PC-3 (cell line): ENCODE measurements around the gene BBOX1. TPM values are rescaled to one million over a fixed set of nuclear protein-coding genes. Genes with fewer than 3 reads are reported as not detected.

ENCODE experiments used
- ATAC-seq: fragments of 200-7000 bp; cut with Tn5 transposase; 2 replicates; pipeline ENCODE4 v1.9.1; 2020; ENCODE audit warnings: mild to moderate bottlenecking, moderate library complexity
- BruUV-seq: library from RNA; stranded (reverse); fragments of 400-500 nt; replicated peaks from 2 replicates; lab custom pipeline; 2021; lab: Mats Ljungman, UMichigan
- CTCF ChIA-PET: fragments of 300-600 bp; sonication (Branson Sonifier 250); formaldehyde crosslinking; loops from one replicate; lab custom pipeline; 2022; ENCODE audit warnings: antibody characterized with exemption; lab: Charles Lee
- POLR2A ChIA-PET: fragments of 300-600 bp; sonication (Branson Sonifier 250); formaldehyde crosslinking; loops from one replicate; lab custom pipeline; 2022; ENCODE audit warnings: antibody characterized with exemption; ENCODE audit not compliant: unreplicated experiment; lab: Charles Lee
- DNase-seq: peaks from one replicate; pipeline ENCODE4 v3.0.0-alpha.2; 2015
- H2AFZ ChIP-seq: fragments of 300-600 bp; sonication (generic); 2 replicates; pipeline ENCODE4 v1.6.0; 2016; ENCODE audit warnings: antibody characterized with exemption, low read length
- H3F3A ChIP-seq: fragments of 300-600 bp; sonication (generic); one replicate; pipeline ENCODE4 v1.6.0; 2017; ENCODE audit warnings: antibody characterized with exemption, low read length, control low read depth, mild to moderate bottlenecking; ENCODE audit not compliant: unreplicated experiment
- H3K27ac ChIP-seq: fragments of 300-600 bp; sonication (generic); 2 replicates; pipeline ENCODE4 v1.5.1; 2016; ENCODE audit warnings: mild to moderate bottlenecking, low read length
- H3K27me3 ChIP-seq: fragments of 300-600 bp; sonication (generic); 2 replicates; pipeline ENCODE4 v1.6.1; 2016; ENCODE audit warnings: low read length, mixed read lengths
- H3K36me3 ChIP-seq: fragments of 300-600 bp; sonication (generic); 2 replicates; pipeline ENCODE4 v1.6.1; 2016; ENCODE audit warnings: low read depth, mixed run types, low read length, mixed read lengths
- H3K4me1 ChIP-seq: fragments of 300-600 bp; sonication (generic); 2 replicates; pipeline ENCODE4 v1.5.1; 2016; ENCODE audit warnings: low read length; ENCODE audit not compliant: insufficient read depth
- H3K4me2 ChIP-seq: fragments of 300-600 bp; sonication (generic); 2 replicates; pipeline ENCODE4 v1.6.0; 2016; ENCODE audit warnings: low read length
- H3K4me3 ChIP-seq: fragments of 300-600 bp; sonication (generic); 2 replicates; pipeline ENCODE4 v1.5.1; 2016; ENCODE audit warnings: mild to moderate bottlenecking, low read length, mixed read lengths
- H3K79me2 ChIP-seq: fragments of 300-600 bp; sonication (generic); 2 replicates; pipeline ENCODE4 v1.6.1; 2017; ENCODE audit warnings: low read length, mixed read lengths
- H3K9ac ChIP-seq: fragments of 300-600 bp; sonication (generic); 2 replicates; pipeline ENCODE4 v1.6.0; 2016; ENCODE audit warnings: mild to moderate bottlenecking, low read length
- H3K9me2 ChIP-seq: fragments of 300-600 bp; sonication (generic); replicated peaks from 2 replicates; pipeline ENCODE4 v1.6.1; 2016; ENCODE audit warnings: mixed run types, low read length, mixed read lengths
- H3K9me3 ChIP-seq: fragments of 300-600 bp; sonication (generic); 2 replicates; pipeline ENCODE4 v1.6.1; 2016; ENCODE audit warnings: low read length, mixed read lengths
- H4K20me1 ChIP-seq: fragments of 300-600 bp; sonication (generic); 2 replicates; pipeline ENCODE4 v1.6.1; 2016; ENCODE audit warnings: low read length, mixed read lengths
- EZH2 ChIP-seq: fragments of 300-600 bp; sonication (generic); IDR thresholded peaks from one replicate; pipeline ENCODE4 v1.6.1; 2017; ENCODE audit warnings: antibody characterized with exemption, mild to moderate bottlenecking, low read length; ENCODE audit not compliant: unreplicated experiment
- EZH2phosphoT487 ChIP-seq: fragments of 300-600 bp; sonication (generic); IDR thresholded peaks from 2 replicates; pipeline ENCODE4 v1.6.1; 2018; ENCODE audit warnings: mild to moderate bottlenecking, antibody characterized with exemption, low read length, borderline replicate concordance
- intact Hi-C: fragments of 100-400 bp; cut with micrococcal nuclease; formaldehyde crosslinking; loops from 2 replicates; pipeline ENCODE4 v1.9.0; 2023
- total RNA-seq: library from RNA; depleted of rRNA; stranded (reverse); fragments of >200 nt; gene quantifications from 2 replicates; pipeline ENCODE4 v1.2.3, GENCODE V29; 2014
- TF ChIP-seq, protein P1 (sequence below): fragments of 300-600 bp; sonication (generic); conservative IDR thresholded peaks from 2 replicates; pipeline ENCODE4 v1.5.1; 2017; ENCODE audit warnings: antibody characterized with exemption, low read depth, mild to moderate bottlenecking, low read length

BBOX1 gene
- total RNA-seq, 1 experiment from 2014 or later, result not detected

DNA sequence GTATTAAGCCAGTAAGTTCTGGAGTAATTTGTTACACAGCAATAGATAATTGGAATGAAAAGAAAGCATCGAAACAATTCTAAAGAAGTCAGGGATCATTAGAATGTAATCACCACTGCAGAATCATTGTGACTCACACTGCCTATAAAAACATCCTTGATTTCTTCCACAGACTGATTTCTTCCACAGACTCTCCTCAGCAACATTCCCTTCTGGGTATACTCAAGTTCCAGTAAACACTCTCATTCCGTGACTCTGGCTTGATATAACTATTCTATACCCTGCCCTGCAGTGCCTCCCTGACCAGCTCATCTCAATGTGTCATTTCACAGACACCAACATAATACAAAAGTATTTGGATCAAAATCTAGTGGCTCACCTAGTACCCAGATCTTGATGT is 120.5 kb downstream of the BBOX1 start:
- Histone ChIP-seq H3K9me3 (no peaks in the 10 kb centered on the region), H3K9ac (no peak overlapping the region), H3K79me2 (no peaks in the 10 kb centered on the region), H3K4me3 (no peak overlapping the region), H3K9me2 (no peaks in the 10 kb centered on the region), H4K20me1 (no peaks in the 10 kb centered on the region), H3K27ac (no peak overlapping the region), H3F3A (no peaks in the 10 kb centered on the region), H3K4me1 (no peaks in the 10 kb centered on the region), H2AFZ (no peak overlapping the region), H3K27me3 (no peaks in the 10 kb centered on the region), H3K4me2 (no peak overlapping the region), H3K36me3 (no peaks in the 10 kb centered on the region)
- DNase-seq, result peak; percentile 6
- peak; percentile 37; the same call in 1 of the 2 replicates for ATAC-seq
- TF ChIP-seq EZH2phosphoT487 (no peak), EZH2 (no peak)
- TF ChIP-seq, protein P1, sequence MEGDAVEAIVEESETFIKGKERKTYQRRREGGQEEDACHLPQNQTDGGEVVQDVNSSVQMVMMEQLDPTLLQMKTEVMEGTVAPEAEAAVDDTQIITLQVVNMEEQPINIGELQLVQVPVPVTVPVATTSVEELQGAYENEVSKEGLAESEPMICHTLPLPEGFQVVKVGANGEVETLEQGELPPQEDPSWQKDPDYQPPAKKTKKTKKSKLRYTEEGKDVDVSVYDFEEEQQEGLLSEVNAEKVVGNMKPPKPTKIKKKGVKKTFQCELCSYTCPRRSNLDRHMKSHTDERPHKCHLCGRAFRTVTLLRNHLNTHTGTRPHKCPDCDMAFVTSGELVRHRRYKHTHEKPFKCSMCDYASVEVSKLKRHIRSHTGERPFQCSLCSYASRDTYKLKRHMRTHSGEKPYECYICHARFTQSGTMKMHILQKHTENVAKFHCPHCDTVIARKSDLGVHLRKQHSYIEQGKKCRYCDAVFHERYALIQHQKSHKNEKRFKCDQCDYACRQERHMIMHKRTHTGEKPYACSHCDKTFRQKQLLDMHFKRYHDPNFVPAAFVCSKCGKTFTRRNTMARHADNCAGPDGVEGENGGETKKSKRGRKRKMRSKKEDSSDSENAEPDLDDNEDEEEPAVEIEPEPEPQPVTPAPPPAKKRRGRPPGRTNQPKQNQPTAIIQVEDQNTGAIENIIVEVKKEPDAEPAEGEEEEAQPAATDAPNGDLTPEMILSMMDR, result no peak
- POLR2A ChIA-PET, result no interaction called here
- intact Hi-C loops, result no loop called here
- CTCF ChIA-PET, result no interaction called here
- BruUV-seq, result no TSS peak

DNA sequence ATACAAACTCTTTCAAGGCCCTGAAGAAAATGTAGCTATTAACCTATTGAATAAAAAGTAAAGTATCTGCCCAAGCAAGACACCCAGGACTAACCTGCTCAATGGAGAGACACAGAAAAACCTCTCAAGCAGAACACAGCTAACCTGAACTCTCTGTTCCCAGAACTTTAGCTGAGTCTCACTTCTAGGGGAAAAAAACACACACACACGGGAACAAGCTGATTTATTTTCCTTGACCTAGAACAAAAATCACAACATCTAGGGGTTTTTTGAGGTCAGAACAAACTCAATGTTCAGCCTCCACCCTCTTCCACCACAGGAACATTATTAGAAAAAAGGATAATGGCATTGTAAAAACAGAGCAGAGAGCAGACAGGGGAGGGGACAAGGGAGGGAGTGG is 121.6 kb downstream of the BBOX1 start:
- Histone ChIP-seq H3K4me2 (no peak overlapping the region), H3K4me3 (no peak overlapping the region), H3K9me3 (no peaks in the 10 kb centered on the region), H3K27ac (no peak overlapping the region), H3F3A (no peaks in the 10 kb centered on the region), H3K27me3 (peaks cover 4% of the 10 kb centered on the region), H4K20me1 (no peaks in the 10 kb centered on the region), H3K9ac (no peak overlapping the region), H3K9me2 (no peaks in the 10 kb centered on the region), H2AFZ (no peak overlapping the region), H3K36me3 (no peaks in the 10 kb centered on the region), H3K4me1 (no peaks in the 10 kb centered on the region), H3K79me2 (no peaks in the 10 kb centered on the region)
- ATAC-seq, result no peak
- no peak for DNase-seq
- BruUV-seq, result no TSS peak
- CTCF ChIA-PET, result no interaction called here
- intact Hi-C loops, result no loop called here
- POLR2A ChIA-PET, result interaction anchor here (0.6 kb wide), 1 partner anchor 34 kb away, joined by 8 read pairs; no protein-coding TSS in a partner anchor
- TF ChIP-seq, protein P1, result no peak
- TF ChIP-seq EZH2phosphoT487 (no peak), EZH2 (no peak)

DNA sequence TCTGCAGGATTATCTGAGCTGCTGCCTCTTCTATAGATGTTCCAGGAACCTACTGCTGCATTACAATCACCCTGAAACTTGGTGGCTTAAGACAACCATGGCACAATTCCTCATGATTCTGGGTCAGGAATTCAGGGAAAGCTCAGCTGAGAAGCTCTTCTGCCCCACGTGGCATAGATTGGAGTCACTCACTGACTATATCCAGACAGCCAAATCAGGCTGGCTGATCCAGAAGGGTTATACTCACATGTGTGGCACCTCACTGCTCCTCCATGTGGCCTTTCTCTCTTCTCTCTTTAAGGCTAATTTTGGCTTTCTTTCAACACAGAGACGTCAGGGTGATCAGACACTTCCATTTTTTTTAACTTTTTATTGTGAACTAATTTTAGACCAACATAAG is 125.5 kb downstream of the BBOX1 start:
- no peaks in the 10 kb centered on the region for H4K20me1 ChIP-seq
- ATAC-seq (no peak), DNase-seq (no peak)
- no TSS peak for BruUV-seq
- H3K27me3 ChIP-seq, result peaks cover 4% of the 10 kb centered on the region
- H3K4me3 ChIP-seq, result no peak overlapping the region
- TF ChIP-seq, protein P1, result no peak
- no peak for TF ChIP-seq EZH2phosphoT487
- ChIA-PET POLR2A (no interaction called here), CTCF (no interaction called here)
- no peak overlapping the region for H3K4me2 ChIP-seq
- H3K9ac ChIP-seq, result no peak overlapping the region
- no peaks in the 10 kb centered on the region for H3K79me2 ChIP-seq
- no peaks in the 10 kb centered on the region for H3K9me2 ChIP-seq
- no peak overlapping the region for H3K27ac ChIP-seq
- no peaks in the 10 kb centered on the region for H3K36me3 ChIP-seq
- H3K9me3 ChIP-seq, result no peaks in the 10 kb centered on the region
- no peak overlapping the region for H2AFZ ChIP-seq
- H3K4me1 ChIP-seq, result peaks cover 2% of the 10 kb centered on the region
- intact Hi-C loops, result no loop called here
- H3F3A ChIP-seq, result no peaks in the 10 kb centered on the region
